HS-5 (cell line): ENCODE data around the gene RNH1.
A peak's percentile ranks its signal among the peaks of the same experiment; 100 is the strongest.

ENCODE experiments used
- DNase-seq: peaks from one replicate; pipeline ENCODE4 v3.0.0-alpha.2; 2012; ENCODE audit warnings: low read depth

Gene RNH1

DNA sequence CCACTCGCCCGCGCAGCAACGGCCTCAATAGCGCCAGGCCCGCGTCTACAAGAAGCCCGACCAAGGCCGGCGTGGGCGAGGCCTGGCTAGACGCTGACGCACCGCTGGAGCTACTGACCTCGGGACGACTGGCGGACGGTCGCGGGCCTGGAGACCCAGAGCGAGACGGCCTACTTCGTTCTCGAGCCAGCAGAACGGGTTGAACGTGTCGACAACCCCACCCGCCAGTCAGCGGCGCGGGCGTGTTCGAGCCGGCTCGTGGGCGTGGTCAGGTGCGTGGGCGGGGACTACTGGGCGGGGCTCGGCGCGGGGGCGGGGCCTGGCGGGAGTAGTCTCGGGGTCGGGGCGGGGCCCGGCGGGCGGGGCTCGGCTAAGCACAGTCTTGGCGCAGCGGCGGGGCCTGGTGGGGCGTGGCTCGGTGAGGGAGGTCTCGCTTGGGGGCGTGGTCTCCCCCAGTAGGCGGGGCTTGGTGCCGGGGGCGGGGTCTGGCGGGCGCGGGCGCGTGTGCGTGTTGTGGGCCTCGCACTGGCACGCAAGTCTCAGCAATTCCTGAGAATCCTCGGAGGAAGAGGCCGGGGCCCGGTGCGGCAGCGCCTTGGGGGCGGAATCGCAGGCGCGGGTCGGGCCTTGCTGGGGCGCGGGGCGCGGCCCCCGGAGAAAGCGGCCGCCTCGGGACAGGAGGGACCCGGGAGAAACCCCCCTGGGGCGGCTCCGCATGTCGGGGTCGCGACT lies at the start of gene RNH1:
Gene RNH1 (minus strand): TSS at position 248 of the 732 bp plus-strand sequence. CDS start 5,080 bp downstream, outside the sequence.
- peak; percentile 56 for DNase-seq

DNA sequence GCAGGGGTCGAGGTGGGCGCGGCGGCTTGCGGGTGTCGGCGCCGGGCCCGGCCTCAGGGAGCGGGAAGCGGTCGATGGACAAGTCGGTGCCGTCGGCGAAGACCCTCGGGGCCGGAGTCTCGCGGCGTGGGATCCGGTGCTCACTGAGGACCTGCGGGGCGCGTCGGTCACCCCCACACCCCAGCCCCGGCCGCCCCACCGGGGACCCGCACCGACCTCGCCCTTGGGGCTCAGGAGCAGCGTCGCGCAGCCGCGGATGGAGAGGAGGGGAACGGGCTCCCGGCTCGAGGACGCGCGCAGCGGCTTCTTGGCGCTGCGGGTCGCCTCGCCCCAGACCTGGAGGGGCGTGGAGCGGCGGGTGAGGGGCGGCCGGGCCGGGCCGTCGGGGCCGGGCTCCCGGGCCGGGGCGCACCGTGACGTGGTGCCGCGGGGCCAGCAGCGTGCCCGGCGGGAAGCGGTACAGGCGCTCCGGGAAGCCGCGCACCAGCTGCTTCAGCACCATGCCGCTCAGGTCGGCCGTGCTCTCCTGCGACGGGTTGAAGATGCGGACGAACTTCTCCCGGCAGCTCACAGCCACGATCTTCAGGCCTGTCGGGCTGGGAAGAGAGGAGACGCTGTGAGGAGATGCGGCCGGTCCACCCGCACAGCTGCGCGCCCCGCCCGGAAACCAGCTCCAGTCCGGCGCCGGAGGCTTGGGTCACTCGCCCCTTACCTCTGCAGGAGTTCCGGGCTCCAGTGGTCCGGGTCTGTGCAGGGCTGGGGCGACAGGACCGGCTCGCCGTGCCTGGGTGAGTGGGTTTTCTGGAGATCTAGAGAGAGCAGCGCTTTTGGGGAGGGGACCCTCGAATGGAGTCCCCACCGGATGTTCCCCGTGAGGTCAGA lies 49.0 kb upstream of the RNH1 start:
- no peak for DNase-seq

DNA sequence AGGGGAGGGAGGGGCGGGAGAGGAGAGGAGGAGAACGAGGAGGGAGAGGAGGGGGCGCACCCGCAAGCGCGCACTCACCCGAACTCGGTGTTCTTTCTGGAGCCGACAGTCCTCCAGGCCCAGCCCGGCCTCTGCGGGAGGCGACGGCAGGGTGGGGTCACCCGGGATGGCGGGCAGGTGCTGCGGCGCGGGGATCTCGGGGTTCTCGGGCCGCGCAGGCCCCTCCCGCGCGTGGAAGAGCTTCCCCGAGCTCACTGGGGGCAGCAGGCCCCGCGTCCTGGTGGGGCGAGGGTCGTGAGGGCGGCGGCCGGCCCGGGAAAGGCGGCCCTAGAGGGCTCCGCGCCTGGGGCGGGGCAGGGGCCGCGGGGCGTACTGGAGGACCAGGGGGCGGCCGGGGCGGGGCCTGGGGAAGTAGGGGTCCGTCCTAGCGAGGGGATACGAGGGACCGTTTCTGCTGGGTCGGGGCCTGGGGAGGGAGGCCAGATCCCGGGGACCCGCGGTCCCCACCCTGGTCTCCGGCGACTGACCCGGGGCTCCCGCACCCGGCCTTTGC lies 48.3 kb upstream of the RNH1 start:
- no peak for DNase-seq

DNA sequence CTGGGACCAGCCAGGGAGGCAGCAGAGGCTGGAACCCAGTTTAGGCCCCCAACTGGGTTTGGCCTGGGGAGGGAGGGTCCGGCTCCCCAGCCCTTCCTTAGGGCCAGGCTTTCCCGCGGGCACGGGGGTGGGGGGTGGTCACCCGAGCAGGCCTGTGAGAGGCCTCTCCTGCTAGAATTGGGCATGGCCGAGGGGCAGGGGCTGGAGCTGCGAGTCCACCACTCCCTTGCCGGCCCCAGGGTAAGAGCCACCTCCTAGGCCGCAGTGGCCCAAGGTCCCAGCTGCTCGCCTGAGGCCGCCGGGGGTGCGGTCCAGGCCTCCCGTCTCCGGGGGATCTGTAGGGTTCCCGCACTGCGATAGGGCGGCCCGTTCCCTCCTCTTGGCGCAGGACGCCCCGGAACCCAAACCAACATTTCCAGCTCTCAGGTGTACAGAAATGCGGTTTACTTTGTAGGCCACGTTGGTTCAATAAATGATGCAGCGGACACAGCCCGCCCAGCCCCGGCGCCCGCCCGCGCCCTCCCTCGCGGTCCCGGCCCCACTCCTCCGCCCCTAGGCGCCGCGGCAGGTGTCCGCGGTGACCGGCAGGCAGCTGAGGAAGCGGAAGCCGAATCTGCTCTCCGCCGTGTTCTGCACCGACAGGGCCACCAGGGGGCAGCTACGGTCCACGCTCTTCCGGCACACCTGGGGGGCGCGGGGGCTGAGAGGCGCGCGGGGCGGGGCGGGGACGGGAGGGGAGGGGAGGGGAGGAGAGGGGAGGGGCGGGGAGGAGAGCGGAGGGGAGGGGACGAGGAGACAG lies 47.6 kb upstream of the RNH1 start:
- DNase-seq = no peak

DNA sequence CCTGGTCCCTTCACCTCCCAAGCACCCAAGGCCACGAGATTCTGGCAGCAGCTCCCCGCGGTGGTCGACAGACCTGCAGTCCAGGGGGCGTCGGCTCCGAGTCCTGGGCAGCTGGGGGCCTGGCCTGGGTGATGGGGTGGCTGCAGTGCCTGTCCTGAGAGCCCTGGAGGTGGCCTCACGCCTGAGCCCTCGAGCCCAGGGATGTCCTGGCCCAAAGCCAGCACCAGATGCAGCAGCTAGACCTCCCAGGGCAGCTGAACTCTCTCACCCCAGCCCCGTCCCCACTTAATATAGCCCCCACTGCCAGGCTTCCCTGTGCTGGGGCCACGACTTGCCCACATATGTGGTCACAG lies 46.9 kb upstream of the RNH1 start:
- DNase-seq = no peak

DNA sequence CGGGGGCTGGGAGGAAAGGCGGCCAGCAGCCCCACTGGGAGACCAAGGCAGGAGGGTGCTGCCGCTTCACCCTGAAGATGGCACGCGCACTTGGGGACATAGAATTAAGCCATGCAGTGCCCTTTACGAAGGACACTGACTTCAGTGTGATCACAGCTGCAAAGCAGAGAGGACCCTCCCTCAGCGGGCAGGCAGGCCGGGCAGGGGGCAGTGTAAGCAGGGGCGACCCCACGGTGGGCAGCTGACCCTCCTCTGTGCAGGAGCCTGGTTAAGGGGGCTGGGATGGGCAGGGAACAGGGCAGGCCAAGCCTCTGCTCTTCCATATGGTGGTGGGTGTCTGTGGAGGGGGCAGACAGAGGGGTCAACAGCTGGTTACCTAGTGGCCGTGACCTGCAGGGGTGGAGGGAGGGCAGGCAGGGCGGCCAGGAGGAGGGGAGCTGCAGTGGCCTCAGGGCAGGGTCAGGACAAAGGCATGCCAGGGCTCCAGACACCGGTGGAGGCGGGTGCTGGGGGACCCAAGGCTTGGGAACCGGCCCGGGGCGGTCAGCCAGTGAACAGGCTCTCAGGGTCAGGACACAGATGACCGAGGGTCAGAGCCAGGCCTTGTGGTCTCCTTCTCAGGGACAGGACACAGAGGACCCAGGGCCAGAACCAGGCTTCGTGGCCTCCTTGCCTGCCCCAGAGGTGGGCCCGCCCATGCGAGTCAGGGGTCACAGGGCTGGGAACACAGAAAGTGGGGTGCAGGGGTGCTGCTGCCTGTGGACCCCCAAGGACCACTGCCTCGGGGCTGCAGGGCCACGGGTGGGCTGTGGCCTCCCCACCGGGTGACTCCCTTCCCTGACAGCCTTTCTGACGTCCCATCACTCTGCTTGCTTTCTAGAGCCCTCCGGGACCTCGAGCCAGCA lies 46.3 kb upstream of the RNH1 start:
- DNase-seq = no peak

DNA sequence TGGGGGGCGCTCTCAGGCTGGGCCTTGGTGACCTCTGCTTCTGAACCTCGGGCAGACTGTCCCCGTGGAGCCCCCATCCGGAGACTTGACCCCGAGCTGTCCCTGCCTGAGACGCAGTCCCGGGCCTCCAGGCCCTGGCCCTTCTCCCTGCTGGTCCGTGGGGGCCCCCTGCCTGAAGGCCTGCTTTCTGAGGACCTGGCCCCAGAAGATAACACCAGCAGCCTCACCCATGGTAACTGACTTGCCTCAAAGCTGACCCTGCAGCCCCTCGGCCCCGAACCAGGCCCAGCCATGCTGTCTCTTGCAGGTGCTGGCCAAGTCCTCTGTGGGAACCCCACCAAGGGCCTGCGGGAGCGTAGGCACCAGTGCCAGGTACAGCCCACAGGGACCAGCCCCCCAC lies 44.6 kb upstream of the RNH1 start:
- no peak for DNase-seq

DNA sequence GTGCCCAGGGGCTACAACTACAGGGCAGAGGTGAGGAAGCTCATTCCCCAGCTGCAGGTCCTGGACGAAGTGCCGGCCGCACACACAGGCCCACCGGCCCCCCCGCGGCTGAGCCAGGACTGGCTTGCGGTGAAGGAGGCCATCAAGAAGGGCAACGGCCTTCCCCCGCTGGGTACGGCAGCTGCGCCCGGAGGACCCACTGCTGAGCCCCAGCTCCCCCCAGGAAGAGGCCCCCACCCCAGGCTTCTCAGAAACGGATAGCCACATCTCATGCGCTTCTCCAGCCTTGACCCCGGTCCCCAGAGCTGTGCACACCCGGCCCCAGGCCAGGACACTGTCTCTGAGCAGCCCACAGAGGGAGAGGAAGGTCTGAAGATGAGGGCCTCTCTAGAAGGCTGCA lies 44.1 kb upstream of the RNH1 start:
- DNase-seq = no peak

DNA sequence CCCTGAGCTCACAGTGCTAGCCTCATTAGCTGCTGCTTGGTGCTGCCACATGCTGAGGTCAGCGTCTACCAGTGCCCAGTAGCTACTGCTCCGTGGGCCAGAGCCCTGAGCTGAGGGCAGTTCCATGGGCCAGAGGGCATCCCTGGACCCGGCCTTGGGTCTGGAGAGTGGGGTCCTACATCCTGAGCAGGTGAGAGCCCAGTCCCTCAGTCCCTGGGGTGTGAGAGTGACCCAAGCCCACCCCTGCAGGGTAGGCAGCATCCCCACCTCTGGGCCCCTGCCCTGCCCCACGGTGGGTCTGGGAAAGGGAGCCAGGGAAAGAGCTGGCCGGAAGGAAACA lies 43.7 kb upstream of the RNH1 start:
- DNase-seq = no peak

DNA sequence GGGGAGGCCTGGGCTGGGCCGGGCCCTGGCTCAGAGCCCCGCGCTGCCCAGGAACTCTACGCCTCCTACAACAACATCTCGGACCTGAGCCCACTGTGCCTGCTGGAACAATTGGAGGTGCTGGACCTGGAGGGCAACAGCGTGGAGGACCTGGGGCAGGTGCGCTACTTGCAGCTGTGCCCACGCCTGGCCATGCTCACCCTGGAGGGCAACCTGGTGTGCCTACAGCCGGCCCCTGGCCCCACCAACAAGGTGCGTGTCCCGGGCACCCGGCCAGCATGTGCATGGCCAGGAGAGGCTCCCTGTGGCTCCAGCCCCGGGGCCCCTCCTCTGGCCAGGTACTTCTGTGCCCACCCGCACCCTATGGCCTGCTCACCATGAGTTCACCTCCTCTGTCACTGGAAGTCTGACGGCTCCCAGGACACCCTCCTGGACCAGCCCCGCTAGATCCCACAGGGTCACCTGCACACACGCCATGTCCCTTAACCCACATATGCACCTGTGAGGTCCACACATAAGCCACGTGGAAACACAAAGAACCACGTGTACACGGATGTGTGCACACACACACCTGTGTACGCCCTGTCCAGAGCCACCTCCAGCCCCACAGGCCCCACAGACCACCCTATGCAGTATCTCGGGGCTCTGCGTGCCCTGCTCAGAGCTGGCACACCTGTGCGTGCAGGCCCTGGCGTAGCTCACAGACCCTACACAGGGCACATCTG lies 43.1 kb upstream of the RNH1 start:
- DNase-seq = no peak

DNA sequence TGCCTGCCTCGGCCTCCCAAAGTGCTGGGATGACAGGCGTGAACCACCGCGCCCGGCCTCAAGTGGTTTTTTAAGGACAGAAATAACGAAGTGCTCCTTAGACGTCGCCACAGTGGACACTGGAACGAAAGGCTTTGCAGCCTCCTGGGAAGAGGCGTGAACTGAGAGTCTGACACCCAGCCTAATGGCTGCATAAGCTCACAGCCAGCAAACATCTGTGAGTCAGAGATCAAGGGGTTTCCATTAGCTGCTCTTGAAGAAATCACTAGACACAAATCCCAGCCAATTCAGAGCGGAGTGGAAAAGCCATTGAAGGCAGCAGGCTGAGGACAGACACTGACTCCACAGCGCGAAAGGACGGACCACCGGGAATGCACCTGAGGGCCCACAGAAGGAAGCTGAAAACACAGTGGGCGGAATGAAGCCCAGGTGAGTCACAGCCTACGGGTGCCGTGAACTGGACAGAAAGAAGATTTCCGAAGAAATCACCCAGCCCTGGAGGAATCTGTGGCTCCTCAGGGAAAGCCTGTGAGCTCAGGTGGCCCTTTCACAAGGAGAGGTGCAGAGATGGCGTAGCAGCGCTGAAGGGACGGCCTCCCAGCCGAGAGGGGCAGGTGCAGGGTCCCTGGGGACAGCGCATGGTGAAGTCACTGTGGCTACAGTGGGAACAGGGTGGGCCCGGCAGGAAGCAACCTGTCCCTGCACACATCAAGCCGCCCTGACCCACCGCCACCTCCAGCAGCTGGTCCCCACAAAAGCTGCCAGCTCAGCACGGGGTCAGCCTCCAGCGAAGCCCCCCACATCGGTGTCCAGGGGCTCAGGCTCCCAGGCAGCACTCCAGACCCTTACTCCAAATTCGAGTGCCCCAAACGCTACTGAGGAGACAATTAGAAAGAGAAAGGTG lies 41.9 kb upstream of the RNH1 start:
- no peak for DNase-seq

DNA sequence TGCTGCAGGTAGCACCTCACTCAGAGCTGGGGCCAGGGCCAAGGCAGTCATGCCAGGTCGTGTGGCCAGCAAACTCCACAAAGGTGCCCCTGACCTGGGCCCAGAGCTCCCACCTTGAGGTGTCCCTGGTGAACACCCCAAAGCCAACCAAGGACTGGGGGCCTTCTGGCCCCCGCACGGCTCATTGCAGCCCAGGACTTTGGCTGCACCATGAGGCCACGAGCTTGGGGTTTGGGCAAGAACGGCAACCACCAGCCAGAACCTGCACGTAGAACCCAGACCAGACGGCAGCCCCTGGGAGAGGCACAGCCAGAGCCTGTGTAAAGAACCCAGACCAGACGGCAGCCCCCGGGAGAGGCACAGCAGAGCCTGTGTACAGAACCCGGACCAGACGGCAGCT lies 38.1 kb upstream of the RNH1 start:
- no peak for DNase-seq

DNA sequence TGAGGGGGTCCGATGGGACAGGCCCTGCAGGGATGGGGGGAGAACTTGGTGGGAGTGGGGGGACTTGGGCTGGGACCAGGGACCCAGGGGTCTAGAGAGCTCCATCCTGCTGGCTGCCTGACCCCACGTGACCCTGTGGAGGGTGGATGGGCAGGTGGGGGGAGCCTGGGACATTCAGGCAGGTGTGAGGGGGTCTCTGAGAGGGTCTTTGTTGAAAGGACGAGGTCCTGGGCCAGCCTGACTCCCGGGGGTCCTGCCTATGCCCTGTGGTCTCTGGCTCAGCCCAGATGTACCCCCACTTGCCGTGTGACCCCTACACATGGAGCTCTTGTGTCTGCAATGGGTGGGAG lies 37.8 kb upstream of the RNH1 start:
- no peak for DNase-seq

DNA sequence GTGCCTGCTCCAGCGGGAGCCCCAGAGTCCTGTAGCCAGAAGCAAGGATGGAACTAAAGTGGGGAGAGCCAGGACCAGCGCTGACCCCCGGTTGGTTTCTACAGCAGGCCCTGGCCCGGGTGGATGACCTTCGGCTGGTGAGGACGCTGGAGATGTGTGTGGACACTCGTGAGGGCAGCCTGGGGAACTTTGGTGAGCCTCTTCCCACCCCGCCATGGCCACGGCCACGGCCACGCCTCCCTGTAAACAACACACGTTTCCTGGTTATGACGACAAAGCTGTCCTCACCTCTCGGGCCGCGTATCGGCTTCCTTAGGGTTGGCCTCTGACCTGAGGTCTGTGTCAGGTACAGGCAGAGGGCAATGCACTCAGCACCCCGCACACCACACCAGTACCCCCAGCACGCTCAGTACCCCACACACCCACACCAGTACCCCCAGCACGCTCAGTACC lies 34.4 kb upstream of the RNH1 start:
- no peak for DNase-seq

DNA sequence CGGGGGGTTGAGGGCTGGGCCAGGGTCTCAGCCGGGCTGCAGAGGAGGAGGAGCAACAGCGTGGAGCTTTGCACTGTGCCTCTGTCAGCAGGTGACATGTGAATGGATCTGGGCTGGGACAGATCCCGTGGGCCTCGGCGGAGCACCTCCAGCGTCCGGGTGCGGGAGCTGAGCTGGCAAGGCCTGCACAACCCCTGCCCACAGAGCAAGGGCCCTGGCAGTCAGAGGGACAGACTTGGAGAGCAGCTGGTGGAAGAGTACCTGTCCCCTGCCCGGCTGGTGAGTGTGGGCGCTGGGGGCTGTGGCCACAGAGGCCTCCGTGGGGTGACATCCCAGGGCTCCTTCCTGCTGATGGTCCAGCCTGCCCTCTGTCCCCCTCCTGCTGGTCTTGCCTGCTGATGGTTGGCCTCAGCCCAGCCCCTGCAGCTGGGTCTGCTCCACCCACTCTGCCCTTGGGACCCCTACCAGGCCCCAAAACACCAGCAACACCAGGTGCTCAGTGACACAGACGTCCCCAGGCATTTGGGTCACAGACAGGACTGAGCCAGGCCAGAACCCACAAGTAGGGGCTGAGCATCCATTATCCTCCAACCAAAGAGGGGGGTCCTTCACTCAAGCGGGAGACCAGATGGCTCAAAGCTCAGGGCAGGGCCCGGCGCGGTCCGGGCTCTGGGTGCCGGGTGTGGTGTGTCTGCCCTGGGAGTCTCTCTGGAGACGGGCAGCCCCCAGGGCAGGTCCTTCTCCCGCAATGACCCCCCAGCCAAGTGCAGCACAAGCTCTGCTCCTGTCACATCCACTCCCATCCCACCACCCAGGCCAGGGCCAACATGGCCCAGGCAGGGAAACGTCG lies 33.8 kb upstream of the RNH1 start:
- no peak for DNase-seq

DNA sequence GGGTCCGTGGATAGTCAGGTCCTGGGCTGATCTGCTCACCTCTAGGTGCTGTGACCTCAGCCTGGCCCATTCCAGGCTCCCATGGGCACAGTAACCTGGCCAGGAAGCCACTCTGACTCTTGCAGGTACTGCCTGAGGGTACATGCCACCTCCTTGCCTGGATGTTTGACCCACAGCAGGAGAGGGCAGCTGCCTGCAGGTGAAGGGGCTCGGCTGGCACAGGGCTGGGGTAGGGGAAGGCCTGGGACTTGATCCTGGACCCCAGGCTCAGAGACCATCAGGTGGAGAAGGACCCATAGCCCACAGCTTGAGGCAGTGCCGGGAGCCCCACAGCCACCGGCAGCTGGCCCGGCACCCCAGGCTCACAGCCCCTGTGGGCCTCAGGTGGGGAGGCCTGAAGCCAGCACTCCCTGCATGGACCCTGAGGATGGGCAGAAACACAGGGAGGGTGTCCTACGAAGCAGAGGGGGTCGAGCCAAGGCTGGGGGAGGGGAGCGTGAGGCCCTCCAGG lies 33.0 kb upstream of the RNH1 start:
- DNase-seq = no peak

DNA sequence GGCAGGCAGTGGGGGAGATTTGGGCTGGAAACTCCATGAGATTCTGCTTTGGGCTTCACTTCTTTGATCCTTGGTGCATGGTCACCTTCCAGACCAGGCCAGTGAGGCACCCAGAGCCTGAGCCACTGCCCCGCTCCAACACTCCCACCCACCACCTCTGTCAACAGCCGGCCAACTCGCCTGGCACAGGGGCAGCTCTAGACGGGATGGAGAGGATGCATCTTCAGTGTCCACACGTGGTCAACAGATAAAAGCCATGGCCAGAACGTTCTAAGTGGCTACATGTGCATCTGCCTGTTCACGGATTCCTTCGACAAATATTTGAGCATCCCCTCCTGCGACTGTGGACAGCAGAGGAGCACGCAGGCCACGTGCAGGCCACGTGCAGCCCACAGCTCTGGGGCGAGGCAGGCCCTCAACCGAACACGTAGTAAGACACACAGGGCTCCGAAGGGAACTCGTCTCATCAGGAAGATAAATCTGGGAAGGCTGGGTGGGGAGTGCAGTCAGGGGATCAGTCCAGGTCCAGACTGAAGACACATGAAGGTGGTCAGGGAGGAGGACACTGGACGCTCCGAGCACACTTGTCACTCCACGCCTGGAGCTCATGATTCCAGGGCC lies 31.5 kb upstream of the RNH1 start:
- DNase-seq = no peak
